DOHH2 (cell line): ENCODE results near the gene CTDSPL.

Experiments
- EZH2phosphoT487 ChIP-seq: fragments of 200-600 bp; sonication (generic); IDR thresholded peaks from 2 replicates; pipeline ENCODE4 v1.6.1; 2017; ENCODE audit warnings: borderline replicate concordance, mild to moderate bottlenecking, antibody characterized with exemption, low read length, moderate library complexity, mixed read lengths
- TF ChIP-seq, protein P1 (sequence below): fragments of 200-600 bp; sonication (generic); IDR thresholded peaks from one replicate; pipeline ENCODE4 v1.5.1; 2014; ENCODE audit warnings: antibody characterized with exemption, mild to moderate bottlenecking, low read depth, low read length; ENCODE audit not compliant: poor library complexity, severe bottlenecking

DNA sequence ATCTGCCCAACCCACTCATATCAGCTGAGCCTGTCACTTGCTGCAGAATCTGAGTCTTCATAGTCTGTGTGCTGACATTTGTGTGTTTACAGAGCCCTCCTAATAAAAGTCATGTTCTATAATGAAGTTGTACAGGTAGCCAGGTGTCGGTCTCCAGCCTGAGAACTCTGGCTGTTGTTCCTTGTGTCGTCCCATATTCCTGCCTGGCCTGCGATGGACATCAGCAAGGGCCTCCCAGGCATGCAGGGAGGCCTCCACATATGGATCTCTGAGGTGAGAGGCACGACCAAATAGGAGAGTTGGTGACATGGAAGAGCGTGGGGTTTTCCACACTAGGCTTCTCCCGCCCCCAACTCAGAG lies 131.8 kb downstream of the CTDSPL start:
- TF ChIP-seq, protein P1, sequence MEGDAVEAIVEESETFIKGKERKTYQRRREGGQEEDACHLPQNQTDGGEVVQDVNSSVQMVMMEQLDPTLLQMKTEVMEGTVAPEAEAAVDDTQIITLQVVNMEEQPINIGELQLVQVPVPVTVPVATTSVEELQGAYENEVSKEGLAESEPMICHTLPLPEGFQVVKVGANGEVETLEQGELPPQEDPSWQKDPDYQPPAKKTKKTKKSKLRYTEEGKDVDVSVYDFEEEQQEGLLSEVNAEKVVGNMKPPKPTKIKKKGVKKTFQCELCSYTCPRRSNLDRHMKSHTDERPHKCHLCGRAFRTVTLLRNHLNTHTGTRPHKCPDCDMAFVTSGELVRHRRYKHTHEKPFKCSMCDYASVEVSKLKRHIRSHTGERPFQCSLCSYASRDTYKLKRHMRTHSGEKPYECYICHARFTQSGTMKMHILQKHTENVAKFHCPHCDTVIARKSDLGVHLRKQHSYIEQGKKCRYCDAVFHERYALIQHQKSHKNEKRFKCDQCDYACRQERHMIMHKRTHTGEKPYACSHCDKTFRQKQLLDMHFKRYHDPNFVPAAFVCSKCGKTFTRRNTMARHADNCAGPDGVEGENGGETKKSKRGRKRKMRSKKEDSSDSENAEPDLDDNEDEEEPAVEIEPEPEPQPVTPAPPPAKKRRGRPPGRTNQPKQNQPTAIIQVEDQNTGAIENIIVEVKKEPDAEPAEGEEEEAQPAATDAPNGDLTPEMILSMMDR, result no peak
- TF ChIP-seq EZH2phosphoT487, result no peak
